Mesodermal cell (in vitro differentiated cells): Measurements from ENCODE around the gene SLC22A13.

Source experiments
- H3K27ac ChIP-seq: 2 replicates; pipeline ENCODE4 v1.7.0; 2013; ENCODE audit warnings: mild to moderate bottlenecking, low read depth, low read length, moderate library complexity; ENCODE audit not compliant: severe bottlenecking
- H3K36me3 ChIP-seq: 2 replicates; pipeline ENCODE4 v1.7.1; 2013; ENCODE audit warnings: mild to moderate bottlenecking, low read length, moderate library complexity; ENCODE audit not compliant: control insufficient read depth, insufficient read depth
- H3K4me1 ChIP-seq: one replicate; pipeline ENCODE4 v1.7.1; 2013; ENCODE audit warnings: mild to moderate bottlenecking, low read length; ENCODE audit not compliant: insufficient read depth, control insufficient read depth, poor library complexity, severe bottlenecking
- H3K4me3 ChIP-seq: 2 replicates; pipeline ENCODE4 v1.7.0; 2013; ENCODE audit warnings: low read length, control low read depth, mild to moderate bottlenecking; ENCODE audit not compliant: insufficient read depth, poor library complexity, severe bottlenecking; ENCODE audit errors: extremely low read depth
- H3K9me3 ChIP-seq: 2 replicates; pipeline ENCODE4 v1.7.1; 2013; ENCODE audit warnings: mild to moderate bottlenecking, low read length, moderate library complexity; ENCODE audit not compliant: control insufficient read depth
- WGBS, 2 experiments: methylation state at CpG; one replicate each; pipeline ENCODE4 v1.1.5; 2013; ENCODE audit warnings: missing lambda C conversion rate in 2 of 2; ENCODE audit not compliant: insufficient coverage in 2 of 2; 5-methylcytosine and 5-hydroxymethylcytosine counted together

SLC22A13 gene

GRCh38 chr3:38264353-38264771 lies 1.2 kb upstream of the SLC22A13 start:
- no peak overlapping the region for H3K4me3 ChIP-seq
- H3K27ac ChIP-seq = no peak overlapping the region
- no peaks in the 10 kb centered on the region for H3K9me3 ChIP-seq
- H3K36me3 ChIP-seq = peaks cover 3% of the 10 kb centered on the region
- 9% methylated on average over 1 of the region's 1 CpG; no CpG with 5 or more reads in 1 of the 2 experiments for WGBS, 2 experiments
- H3K4me1 ChIP-seq = peaks cover 12% of the 10 kb centered on the region

GRCh38 chr3:38264779-38265178 lies 833 bp upstream of the SLC22A13 start:
- H3K36me3 ChIP-seq = peaks cover 3% of the 10 kb centered on the region
- no peak overlapping the region for H3K27ac ChIP-seq
- WGBS, 2 experiments = 67% methylated on average over 1 of the region's 1 CpG; no CpG with 5 or more reads in 1 of the 2 experiments
- H3K9me3 ChIP-seq = no peaks in the 10 kb centered on the region
- H3K4me1 ChIP-seq = peaks cover 12% of the 10 kb centered on the region
- no peak overlapping the region for H3K4me3 ChIP-seq

GRCh38 chr3:38266810-38267209 lies 1.2 kb downstream of the SLC22A13 start:
- no peak overlapping the region for H3K4me3 ChIP-seq
- peaks cover 12% of the 10 kb centered on the region for H3K4me1 ChIP-seq
- H3K27ac ChIP-seq = no peak overlapping the region
- H3K36me3 ChIP-seq = no peaks in the 10 kb centered on the region
- H3K9me3 ChIP-seq = peaks cover 3% of the 10 kb centered on the region
- WGBS, 2 experiments = 100% methylated on average over 1 of the region's 1 CpG

GRCh38 chr3:38267662-38268061 lies 2.0 kb downstream of the SLC22A13 start:
- Histone ChIP-seq H3K27ac (no peak overlapping the region), H3K4me1 (peaks cover 12% of the 10 kb centered on the region), H3K4me3 (no peak overlapping the region), H3K9me3 (peaks cover 3% of the 10 kb centered on the region), H3K36me3 (no peaks in the 10 kb centered on the region)
- 68 to 83% methylated on average over 2 of the region's 2 CpGs for WGBS, 2 experiments

GRCh38 chr3:38268087-38268486 lies 2.5 kb downstream of the SLC22A13 start:
- Histone ChIP-seq H3K4me1 (peaks cover 12% of the 10 kb centered on the region), H3K9me3 (peaks cover 3% of the 10 kb centered on the region), H3K4me3 (no peak overlapping the region), H3K36me3 (no peaks in the 10 kb centered on the region), H3K27ac (no peak overlapping the region)
- WGBS, 2 experiments = 87 to 100% methylated on average over 1 to 3 of the region's 5 CpGs

GRCh38 chr3:38268522-38268921 lies 2.9 kb downstream of the SLC22A13 start:
- peaks cover 3% of the 10 kb centered on the region for H3K9me3 ChIP-seq
- WGBS, 2 experiments = no CpG with 5 or more reads among the region's 1 CpG
- H3K4me1 ChIP-seq = peaks cover 12% of the 10 kb centered on the region
- H3K36me3 ChIP-seq = no peaks in the 10 kb centered on the region
- H3K27ac ChIP-seq = no peak overlapping the region
- H3K4me3 ChIP-seq = no peak overlapping the region

GRCh38 chr3:38270606-38271005 lies 5.0 kb downstream of the SLC22A13 start:
- 88 to 100% methylated on average over 1 of the region's 3 CpGs for WGBS, 2 experiments
- Histone ChIP-seq H3K4me1 (peaks cover 7% of the 10 kb centered on the region), H3K27ac (no peak overlapping the region), H3K36me3 (no peaks in the 10 kb centered on the region), H3K9me3 (peaks cover 3% of the 10 kb centered on the region), H3K4me3 (no peak overlapping the region)

DNA sequence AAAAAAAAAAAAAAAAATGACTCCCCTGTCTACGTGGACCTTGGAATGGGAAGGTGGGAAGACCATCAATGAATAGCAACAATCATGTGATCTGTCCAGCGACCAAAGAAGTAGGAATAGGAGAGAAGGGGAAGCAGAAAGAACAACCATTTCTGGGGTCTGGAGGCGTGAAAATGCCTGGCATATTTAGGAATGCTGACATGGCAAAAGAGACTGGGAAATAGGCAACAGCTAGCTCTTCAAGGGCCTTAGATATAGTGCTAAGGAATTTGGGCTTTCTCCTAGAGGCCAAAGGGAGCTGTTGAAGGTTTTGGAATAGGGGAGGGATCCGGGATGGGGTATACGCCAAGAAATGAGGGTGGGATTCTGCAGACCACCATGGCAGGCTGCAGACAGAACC lies 5.9 kb downstream of the SLC22A13 start:
- no peaks in the 10 kb centered on the region for H3K36me3 ChIP-seq
- peaks cover 7% of the 10 kb centered on the region for H3K4me1 ChIP-seq
- WGBS, 2 experiments = 89 to 96% methylated on average over 4 to 5 of the region's 5 CpGs
- H3K4me3 ChIP-seq = no peak overlapping the region
- H3K27ac ChIP-seq = no peak overlapping the region
- peaks cover 3% of the 10 kb centered on the region for H3K9me3 ChIP-seq

DNA sequence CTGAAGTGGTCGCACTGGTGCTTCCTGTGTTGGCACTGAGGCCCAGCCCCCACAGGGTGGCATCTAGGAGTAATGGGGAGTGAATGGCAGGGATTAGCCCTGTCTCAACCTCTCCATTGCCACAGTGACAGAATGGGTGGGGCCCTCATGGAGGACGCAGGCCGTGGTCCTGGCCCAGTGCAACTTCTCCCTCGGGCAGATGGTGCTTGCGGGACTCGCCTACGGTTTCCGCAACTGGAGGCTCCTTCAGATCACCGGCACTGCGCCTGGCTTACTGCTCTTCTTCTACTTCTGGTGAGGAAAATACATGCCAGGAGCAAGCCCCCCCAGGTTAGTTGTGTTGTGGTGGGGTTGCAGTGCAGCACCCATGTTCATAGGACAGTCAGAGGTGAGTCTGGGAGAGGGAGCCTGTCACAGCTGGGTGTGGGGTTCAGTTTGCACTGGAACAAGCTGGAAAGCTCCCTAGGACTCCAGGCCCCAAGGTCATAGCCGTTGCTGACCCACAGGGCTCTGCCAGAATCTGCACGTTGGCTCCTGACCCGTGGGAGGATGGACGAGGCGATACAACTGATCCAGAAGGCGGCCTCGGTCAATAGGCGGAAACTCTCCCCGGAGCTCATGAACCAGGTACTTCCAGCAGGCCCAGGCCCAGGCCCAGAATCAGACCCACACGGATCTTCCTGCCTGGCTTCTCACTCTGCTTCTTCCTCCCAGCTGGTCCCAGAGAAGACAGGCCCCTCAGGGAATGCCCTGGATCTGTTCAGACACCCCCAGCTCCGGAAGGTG lies 9.4 kb downstream of the SLC22A13 start:
- H3K9me3 ChIP-seq = peaks cover 3% of the 10 kb centered on the region
- H3K27ac ChIP-seq = no peak overlapping the region
- WGBS, 2 experiments = 91 to 92% methylated on average over 19 to 20 of the region's 21 CpGs
- H3K4me1 ChIP-seq = no peaks in the 10 kb centered on the region
- H3K36me3 ChIP-seq = no peaks in the 10 kb centered on the region
- no peak overlapping the region for H3K4me3 ChIP-seq

DNA sequence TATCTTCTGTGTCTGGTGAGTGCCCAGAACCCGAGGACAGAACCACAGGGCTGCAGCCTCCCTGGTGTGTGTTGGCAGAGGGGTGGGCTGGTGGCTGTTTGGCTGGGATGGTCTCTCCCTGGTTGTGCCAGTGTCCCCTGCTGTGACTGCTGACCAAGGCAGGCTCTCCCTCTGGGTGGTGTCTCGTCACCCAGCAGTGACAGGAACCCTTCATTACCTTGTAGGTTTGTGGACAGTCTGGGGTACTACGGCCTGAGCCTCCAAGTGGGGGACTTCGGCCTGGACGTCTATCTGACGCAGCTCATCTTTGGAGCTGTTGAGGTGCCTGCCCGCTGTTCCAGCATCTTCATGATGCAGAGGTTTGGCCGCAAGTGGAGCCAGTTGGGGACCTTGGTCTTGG lies 10.0 kb downstream of the SLC22A13 start:
- 82 to 96% methylated on average over 6 to 7 of the region's 8 CpGs for WGBS, 2 experiments
- Histone ChIP-seq H3K36me3 (no peaks in the 10 kb centered on the region), H3K27ac (no peak overlapping the region), H3K4me3 (no peak overlapping the region), H3K4me1 (no peaks in the 10 kb centered on the region), H3K9me3 (no peaks in the 10 kb centered on the region)
